Ovary (tissue), 9 donors: ENCODE data around the gene FIGNL2. TPM values are rescaled to one million over a fixed set of nuclear protein-coding genes. Genes with fewer than 3 reads are reported as not detected.

Experiments used
- DNase-seq, 5 donors: peaks; one replicate each; pipeline ENCODE4 v3.0.0-alpha.2; 2019 to 2020
- H3K27ac ChIP-seq, 2 donors: fragments of 200-600 bp; one replicate each; pipeline versions ENCODE4 v1.5.1 to v1.8.0; 2019 to 2022
- H3K27me3 ChIP-seq: fragments of 200-600 bp; one replicate; pipeline ENCODE4 v1.8.0; 2022
- H3K36me3 ChIP-seq: fragments of 200-600 bp; sonication (generic); one replicate; pipeline ENCODE4 v1.5.1; 2019
- H3K4me1 ChIP-seq: one replicate; pipeline ENCODE4 v1.8.1; 2013; ENCODE audit warnings: mild to moderate bottlenecking, moderate library complexity; ENCODE audit not compliant: insufficient read depth
- H3K4me3 ChIP-seq: fragments of 200-600 bp; sonication (generic); one replicate; pipeline ENCODE4 v1.5.1; 2017
- H3K9me3 ChIP-seq, 2 donors: fragments of 200-600 bp in 1 of 2; sonication (generic) in 1 of 2; one replicate each; pipeline versions ENCODE4 v1.5.1 to v1.8.1; 2013 to 2019; ENCODE audit warnings: mild to moderate bottlenecking in 1 of 2, moderate library complexity in 1 of 2
- EP300 ChIP-seq: sonication (generic); formaldehyde crosslinking; IDR thresholded peaks from one replicate; pipeline ENCODE4 v1.6.1; 2017; ENCODE audit warnings: antibody characterized with exemption
- POLR2A ChIP-seq: fragments of 450-650 bp; IDR thresholded peaks from one replicate; pipeline ENCODE4 v1.6.1; 2017; ENCODE audit warnings: antibody characterized with exemption, mild to moderate bottlenecking, moderate library complexity
- WGBS, 3 donors: extraction: QIAGEN DNeasy Blood & Tissue Kit in 1 of 3; methylation state at CpG; one replicate each; pipeline versions ENCODE4 v1.1.5 to v1.1.7; 2013 to 2017; 5-methylcytosine and 5-hydroxymethylcytosine counted together
- intact Hi-C, 4 donors: fragments of 100-400 bp; cut with DNase I; formaldehyde crosslinking; loops; one replicate each; pipeline versions ENCODE4 v1.11.0 to v1.15.1; 2022 to 2023
- polyA plus RNA-seq, 2 donors: library from polyadenylated mRNA; stranded (reverse); fragments of 200-250 nt in 1 of 2; fragments of 350-450 nt in 1 of 2; fragmentation: Illumina TruSeq in 1 of 2; extraction: RNeasy Lipid Tissue Mini Kit (QIAGEN cat#74804) in 1 of 2; gene quantifications; one replicate each; pipeline ENCODE4 v1.2.3, GENCODE V29; 2013 to 2014
- total RNA-seq, 7 donors: library from RNA; depleted of rRNA in 2 of 7; stranded (reverse); fragments of >200 nt in 2 of 7; fragmentation: NEBNext Ultra II Directional in 3 of 7; extraction: Animal tissue kit (Norgen Biotek cat#: 25700) in 3 of 7; gene quantifications; one replicate each; pipeline versions ENCODE4 v1.1.0 to v1.2.4, GENCODE V29; 2016 to 2023
- TF ChIP-seq, protein P1 (sequence below), 3 donors: fragments of 450-650 bp in 2 of 3; fragments of 200-600 bp in 1 of 3; IDR thresholded peaks; one replicate each; pipeline versions ENCODE4 v1.5.1 to v1.8.0; 2016 to 2022; ENCODE audit warnings: antibody characterized with exemption in 3 of 3, mild to moderate bottlenecking in 1 of 3
- donor health status: DM: no; HTN: no; CAD: no; lungs with moderate emphysema.
- donor health status: DM: no; HTN: no; CAD: no.
- donor health status: Bipolar disorder and iron deficiency.
- donor health status: DM: yes; HTN: yes; CAD: no.
- donor health status: DM: no; HTN: no; CAD: no.
- donor health status: DM: yes; HTN: yes; CAD: no.

FIGNL2 gene
- total and polyA plus RNA-seq, 9 donors: 0.11 to 0.50 (median 0.22) TPM

DNA sequence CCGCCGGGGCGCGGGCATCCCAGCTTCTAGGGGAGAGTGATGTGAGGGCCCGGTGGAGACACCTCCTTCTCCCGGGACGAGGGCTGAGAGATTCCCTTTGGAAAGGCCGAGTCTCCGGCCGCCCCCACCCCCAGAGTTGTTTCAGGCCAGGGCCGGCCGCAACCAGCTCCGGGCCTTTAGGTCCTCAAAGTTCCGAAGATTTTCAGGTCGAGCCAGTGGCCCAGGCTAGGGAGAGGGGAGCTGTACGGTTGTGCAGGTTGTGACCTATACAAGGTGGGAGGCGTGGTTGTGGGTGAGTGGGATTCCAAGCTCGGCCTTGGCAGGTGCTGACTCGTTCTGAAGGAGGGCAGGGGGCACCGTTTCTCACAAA is 21.0 kb upstream of the FIGNL2 start:
- H3K27me3 ChIP-seq: no peaks in the 10 kb centered on the region

GRCh38 chr12:51868821-51869495 is 20.4 kb upstream of the FIGNL2 start:
- Histone ChIP-seq H3K27me3 (no peaks in the 10 kb centered on the region), H3K36me3 (no peaks in the 10 kb centered on the region), H3K27ac (no peak overlapping the region), H3K9me3 (no peaks in the 10 kb centered on the region), H3K4me1 (peaks cover 3% of the 10 kb centered on the region), H3K4me3 (peak overlapping the region; percentile 33)
- intact Hi-C loops: no loop called here
- 2 to 3% (median 3%) methylated on average over 42 to 67 of the region's 67 CpGs for whole genome bisulfite sequencing, 3 donors
- TF ChIP-seq EP300 (no peak), POLR2A (no peak)
- TF ChIP-seq, protein P1, sequence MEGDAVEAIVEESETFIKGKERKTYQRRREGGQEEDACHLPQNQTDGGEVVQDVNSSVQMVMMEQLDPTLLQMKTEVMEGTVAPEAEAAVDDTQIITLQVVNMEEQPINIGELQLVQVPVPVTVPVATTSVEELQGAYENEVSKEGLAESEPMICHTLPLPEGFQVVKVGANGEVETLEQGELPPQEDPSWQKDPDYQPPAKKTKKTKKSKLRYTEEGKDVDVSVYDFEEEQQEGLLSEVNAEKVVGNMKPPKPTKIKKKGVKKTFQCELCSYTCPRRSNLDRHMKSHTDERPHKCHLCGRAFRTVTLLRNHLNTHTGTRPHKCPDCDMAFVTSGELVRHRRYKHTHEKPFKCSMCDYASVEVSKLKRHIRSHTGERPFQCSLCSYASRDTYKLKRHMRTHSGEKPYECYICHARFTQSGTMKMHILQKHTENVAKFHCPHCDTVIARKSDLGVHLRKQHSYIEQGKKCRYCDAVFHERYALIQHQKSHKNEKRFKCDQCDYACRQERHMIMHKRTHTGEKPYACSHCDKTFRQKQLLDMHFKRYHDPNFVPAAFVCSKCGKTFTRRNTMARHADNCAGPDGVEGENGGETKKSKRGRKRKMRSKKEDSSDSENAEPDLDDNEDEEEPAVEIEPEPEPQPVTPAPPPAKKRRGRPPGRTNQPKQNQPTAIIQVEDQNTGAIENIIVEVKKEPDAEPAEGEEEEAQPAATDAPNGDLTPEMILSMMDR (IDR thresholded peaks at IDR 0.05): no peak
- DNase-seq: peak in 2 of 5 donors; percentile 47 to 50

More for the DNA sequence above, 21.0 kb upstream of the FIGNL2 start:
- WGBS, 3 donors: 9 to 14% (median 13%) methylated on average over 20 of the region's 20 CpGs
- Histone ChIP-seq H3K4me1 (peaks cover 3% of the 10 kb centered on the region), H3K9me3 (no peaks in the 10 kb centered on the region), H3K27ac (no peak overlapping the region), H3K36me3 (no peaks in the 10 kb centered on the region), H3K4me3 (peak overlapping the region; percentile 33)
- no peak for DNase-seq
- intact Hi-C loops: no loop called here
- TF ChIP-seq EP300: no peak
- no peak for TF ChIP-seq POLR2A
- TF ChIP-seq, protein P1 (IDR thresholded peaks at IDR 0.05): no peak

DNA sequence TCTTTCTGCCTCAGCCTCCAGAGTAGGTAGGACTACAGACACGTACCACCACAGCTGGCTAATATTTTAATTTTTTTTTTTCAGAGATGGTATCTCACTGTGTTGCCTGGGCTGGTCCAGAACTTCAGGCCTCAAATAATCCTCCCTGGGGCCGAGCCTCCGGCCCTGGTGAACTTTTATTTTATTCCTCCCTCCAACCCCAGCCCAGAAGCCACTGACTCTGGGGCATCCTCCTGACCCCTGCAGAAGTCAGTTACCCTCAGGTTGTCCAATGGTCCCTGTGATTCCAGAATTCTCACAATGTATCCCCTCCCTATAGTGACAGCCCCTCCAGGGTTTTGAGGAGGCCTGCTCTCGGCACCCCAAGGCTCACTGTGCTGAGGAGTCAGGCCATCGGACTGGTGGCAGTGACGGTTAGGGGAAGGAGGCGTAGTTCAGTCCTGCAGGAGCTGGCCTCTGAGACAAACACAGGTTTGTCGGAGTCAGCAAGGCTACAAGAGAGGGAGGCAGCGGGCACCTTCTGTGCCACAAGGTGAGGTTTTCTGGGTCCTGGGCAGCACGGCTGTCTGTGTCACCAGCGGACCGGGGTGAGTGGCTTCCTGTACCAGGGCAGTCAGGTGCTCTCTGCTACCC is 19.4 kb upstream of the FIGNL2 start:
- DNase-seq: no peak
- 94 to 95% (median 95%) methylated on average over 12 of the region's 12 CpGs for WGBS, 3 donors
- no peak overlapping the region for H3K27ac ChIP-seq
- H3K36me3 ChIP-seq: no peaks in the 10 kb centered on the region
- TF ChIP-seq POLR2A: no peak
- TF ChIP-seq, protein P1 (IDR thresholded peaks at IDR 0.05): no peak
- no peak for TF ChIP-seq EP300
- intact Hi-C loops: no loop called here
- H3K9me3 ChIP-seq: no peaks in the 10 kb centered on the region
- H3K4me1 ChIP-seq: peaks cover 3% of the 10 kb centered on the region
- H3K4me3 ChIP-seq: no peak overlapping the region
- no peaks in the 10 kb centered on the region for H3K27me3 ChIP-seq

- no peaks in the 10 kb centered on the region for H3K9me3 ChIP-seq
- TF ChIP-seq POLR2A: no peak
- no peak for TF ChIP-seq EP300
- TF ChIP-seq, protein P1 (IDR thresholded peaks at IDR 0.05): no peak
- no peak for DNase-seq
- H3K4me3 ChIP-seq: no peak overlapping the region
- peaks cover 3% of the 10 kb centered on the region for H3K4me1 ChIP-seq
- intact Hi-C loops: no loop called here
- no peak overlapping the region for H3K27ac ChIP-seq
- H3K36me3 ChIP-seq: no peaks in the 10 kb centered on the region
- no peaks in the 10 kb centered on the region for H3K27me3 ChIP-seq
Measured at GRCh38 chr12:51867371-51867770, 18.9 kb upstream of the FIGNL2 start.
